KBM-7 (cell line): ENCODE results near the gene PTEN.

ENCODE experiments used
- DNase-seq: peaks from one replicate; pipeline ENCODE4 v3.0.0-alpha.2; 2015
- in situ Hi-C: fragments of 300-500 bp; cut with MboI; formaldehyde crosslinking; loops from 2 replicates; pipeline ENCODE4 v1.14.3; 2020; ENCODE audit warnings: low sequenced_read_pairs, low pct_unique_long_range_greater_than_20kb, mixed read lengths

PTEN gene

DNA sequence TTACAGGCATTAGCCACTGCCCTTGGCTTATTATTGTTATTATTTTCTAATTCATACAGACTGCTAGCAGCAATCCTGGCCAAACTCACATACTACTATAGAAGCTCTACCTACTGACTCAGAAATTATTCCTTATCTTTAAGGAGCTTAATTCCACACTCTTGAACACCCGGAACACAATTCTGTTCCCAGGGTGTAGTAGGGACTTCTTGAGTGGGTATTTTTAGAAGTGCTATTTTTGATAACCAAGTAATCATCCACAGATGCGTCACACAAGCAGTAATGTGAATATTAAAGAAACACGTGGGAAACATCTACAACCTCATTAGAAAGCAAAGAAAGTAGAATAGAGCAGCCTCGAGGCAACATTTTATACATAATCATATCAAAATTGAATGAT lies 149.2 kb downstream of the PTEN start:
- no peak for DNase-seq
- in situ Hi-C loops: no loop called here

DNA sequence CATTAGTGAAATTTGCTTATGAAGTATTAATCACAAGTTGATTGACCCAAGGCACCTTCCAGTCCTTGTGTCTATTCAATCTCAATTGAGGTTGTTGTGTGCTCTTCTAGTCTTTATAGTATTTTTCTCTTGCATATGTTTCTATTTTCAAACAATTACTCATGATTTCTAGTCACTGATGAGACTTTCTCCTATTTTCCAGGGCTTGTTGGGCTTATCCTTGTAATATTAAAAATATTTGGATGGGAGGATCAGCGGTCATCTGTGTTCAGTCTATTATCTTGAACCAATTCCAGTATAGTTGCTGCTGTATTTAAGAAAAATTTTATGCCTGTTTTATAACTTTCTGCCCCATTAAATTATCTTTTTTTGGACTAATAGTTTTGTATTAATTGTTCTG lies 154.4 kb downstream of the PTEN start:
- DNase-seq: no peak
- in situ Hi-C loops: no loop called here

DNA sequence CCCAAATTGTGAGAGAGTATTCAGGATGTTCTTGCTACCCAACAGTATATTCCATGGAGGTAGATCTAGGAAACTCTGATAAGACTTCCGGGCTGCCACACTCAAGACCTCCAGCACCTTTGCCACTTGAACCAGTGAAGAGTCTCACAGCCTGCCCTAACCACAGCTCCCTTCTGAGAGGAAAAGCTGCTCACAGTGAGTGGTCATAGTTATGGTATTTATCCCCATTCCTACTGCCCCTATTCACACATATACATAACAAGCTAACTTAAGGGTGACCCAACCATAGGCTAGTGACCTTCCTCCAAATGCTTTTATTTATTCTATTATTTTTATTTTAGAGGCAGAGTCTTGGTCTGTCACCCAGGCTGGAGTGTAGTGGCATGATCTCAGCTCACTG lies 156.3 kb downstream of the PTEN start:
- in situ Hi-C loops: no loop called here
- no peak for DNase-seq
